Astrocyte (in vitro differentiated cells and primary cell): Measurements from ENCODE around the gene PGAM2. TPM values are rescaled to one million over a fixed set of nuclear protein-coding genes. Genes with fewer than 3 reads are reported as not detected.

Source experiments
- DNase-seq: peaks from one replicate; pipeline ENCODE4 v3.0.0-alpha.2; 2010; ENCODE audit warnings: low read depth
- FAIRE-seq: peaks from 2 replicates; lab custom pipeline; 2011; peaks lifted over from hg19 to GRCh38; lab: Jason Lieb, UNC
- H2AFZ ChIP-seq: 2 replicates; pipeline ENCODE4 v1.6.0; 2012; ENCODE audit warnings: low read depth, low read length, inconsistent platforms
- H3K27ac ChIP-seq: 2 replicates; pipeline ENCODE4 v1.5.1; 2011; ENCODE audit warnings: low read depth, low read length, inconsistent platforms
- H3K27me3 ChIP-seq: 2 replicates; pipeline ENCODE4 v1.6.0; 2011; ENCODE audit warnings: low read length, inconsistent platforms; ENCODE audit not compliant: insufficient read depth
- H3K36me3 ChIP-seq: 2 replicates; pipeline ENCODE4 v1.5.1; 2011; ENCODE audit warnings: low read length, inconsistent platforms; ENCODE audit not compliant: insufficient read depth
- H3K4me1 ChIP-seq: 2 replicates; pipeline ENCODE4 v1.5.1; 2011; ENCODE audit warnings: low read length, inconsistent platforms; ENCODE audit not compliant: insufficient read depth
- H3K4me2 ChIP-seq: 2 replicates; pipeline ENCODE4 v1.6.0; 2012; ENCODE audit warnings: low read length, inconsistent platforms
- H3K4me3 ChIP-seq: 2 replicates; pipeline ENCODE4 v1.5.1; 2011; ENCODE audit warnings: low read depth, mild to moderate bottlenecking, low read length, inconsistent platforms; ENCODE audit not compliant: insufficient read depth
- H3K79me2 ChIP-seq: 2 replicates; pipeline ENCODE4 v1.6.0; 2012; ENCODE audit warnings: mild to moderate bottlenecking, low read length, inconsistent platforms; ENCODE audit not compliant: insufficient read depth
- H3K9ac ChIP-seq: 2 replicates; pipeline ENCODE4 v1.6.0; 2012; ENCODE audit warnings: mild to moderate bottlenecking, low read length, inconsistent platforms
- H3K9me3 ChIP-seq: 2 replicates; pipeline ENCODE4 v1.5.1; 2012; ENCODE audit warnings: low read depth, mild to moderate bottlenecking, low read length, inconsistent platforms; ENCODE audit not compliant: insufficient read depth
- H4K20me1 ChIP-seq: 2 replicates; pipeline ENCODE4 v1.6.0; 2012; ENCODE audit warnings: low read length, inconsistent platforms; ENCODE audit not compliant: insufficient read depth
- H3K27ac Mint-ChIP-seq: one replicate; pipeline ENCODE4 v1.8.0; 2021; ENCODE audit warnings: mild to moderate bottlenecking, mixed read lengths; ENCODE audit not compliant: unreplicated experiment
- H3K27me3 Mint-ChIP-seq: one replicate; pipeline ENCODE4 v1.8.0; 2021; ENCODE audit warnings: low read depth, mixed read lengths; ENCODE audit not compliant: unreplicated experiment
- H3K36me3 Mint-ChIP-seq: one replicate; pipeline ENCODE4 v1.8.0; 2021; ENCODE audit warnings: low read depth, mixed read lengths; ENCODE audit not compliant: unreplicated experiment
- H3K4me1 Mint-ChIP-seq: one replicate; pipeline ENCODE4 v1.8.0; 2021; ENCODE audit warnings: low read depth, mixed read lengths; ENCODE audit not compliant: unreplicated experiment
- H3K4me3 Mint-ChIP-seq: one replicate; pipeline ENCODE4 v1.8.0; 2021; ENCODE audit warnings: mild to moderate bottlenecking, moderate library complexity, mixed read lengths; ENCODE audit not compliant: unreplicated experiment
- H3K9me3 Mint-ChIP-seq: one replicate; pipeline ENCODE4 v1.8.0; 2021; ENCODE audit warnings: mild to moderate bottlenecking, mixed read lengths; ENCODE audit not compliant: unreplicated experiment
- CTCF ChIP-seq: IDR thresholded peaks from 2 replicates; pipeline ENCODE4 v1.5.1; 2011; ENCODE audit warnings: low read depth, mild to moderate bottlenecking, inconsistent platforms, low read length, moderate library complexity; ENCODE audit not compliant: insufficient read depth
- EZH2 ChIP-seq: IDR thresholded peaks from 2 replicates; pipeline ENCODE4 v1.6.1; 2012; ENCODE audit warnings: mild to moderate bottlenecking, low read length, inconsistent platforms; ENCODE audit not compliant: insufficient read depth
- total RNA-seq: library from RNA; stranded (reverse); gene quantifications from 2 replicates; pipeline ENCODE4 v1.2.1, GENCODE V29; 2021

PGAM2 gene
- total RNA-seq, 1 donor from 2014 or later, result 0.79 TPM

DNA sequence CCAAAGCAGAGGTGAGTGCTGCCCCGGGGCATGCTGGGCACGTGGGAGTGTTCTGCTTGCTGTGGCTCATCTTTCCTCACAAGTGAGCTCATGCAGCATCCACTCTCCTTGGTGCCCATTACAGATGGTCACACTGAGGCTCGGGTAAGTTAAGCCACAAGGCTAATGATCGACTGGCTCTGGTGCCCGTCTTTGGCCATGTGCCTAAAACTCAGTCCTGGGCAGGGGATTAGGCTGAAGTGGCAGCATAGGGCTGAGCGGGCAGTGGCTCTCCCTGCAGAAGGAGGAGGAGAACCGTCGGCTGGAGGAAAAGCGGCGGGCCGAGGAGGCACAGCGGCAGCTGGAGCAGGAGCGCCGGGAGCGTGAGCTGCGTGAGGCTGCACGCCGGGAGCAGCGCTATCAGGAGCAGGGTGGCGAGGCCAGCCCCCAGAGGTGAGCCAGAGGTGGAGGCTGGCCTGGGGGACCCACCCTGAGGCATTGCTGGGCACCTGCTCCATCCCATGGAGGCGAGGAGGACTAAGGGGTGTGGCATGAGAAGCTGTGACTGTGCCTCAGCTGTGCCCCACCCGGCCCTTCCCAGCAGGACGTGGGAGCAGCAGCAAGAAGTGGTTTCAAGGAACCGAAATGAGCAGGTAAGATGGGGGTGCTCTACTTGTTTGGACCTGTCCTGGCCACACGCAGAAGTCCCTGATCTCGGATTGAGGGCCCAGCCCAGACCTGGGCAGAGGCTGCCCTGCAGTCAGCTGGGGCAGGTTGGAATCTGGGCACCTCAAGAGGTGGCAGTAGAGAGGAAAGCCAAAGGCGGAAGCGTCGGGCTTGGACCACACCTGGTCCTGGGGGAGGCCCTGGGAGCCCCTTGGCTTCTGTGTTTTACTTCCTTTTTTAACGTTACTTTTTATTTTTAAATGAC is 7.3 kb downstream of the PGAM2 start:
- peaks cover 39% of the 10 kb centered on the region for H3K36me3 ChIP-seq
- no peak overlapping the region for H3K27ac ChIP-seq
- H3K4me3 ChIP-seq, result no peak overlapping the region
- H3K9ac ChIP-seq, result no peak overlapping the region
- H3K79me2 ChIP-seq, result peaks cover 19% of the 10 kb centered on the region
- H3K4me2 ChIP-seq, result no peak overlapping the region
- H3K27me3 Mint-ChIP-seq, result no peaks in the 10 kb centered on the region
- H3K27ac Mint-ChIP-seq, result no peak overlapping the region
- no peaks in the 10 kb centered on the region for H3K9me3 ChIP-seq
- FAIRE-seq, result no peak
- no peak for DNase-seq
- no peak overlapping the region for H2AFZ ChIP-seq
- H4K20me1 ChIP-seq, result peaks cover 75% of the 10 kb centered on the region
- no peaks in the 10 kb centered on the region for H3K9me3 Mint-ChIP-seq
- no peaks in the 10 kb centered on the region for H3K4me1 Mint-ChIP-seq
- peaks cover 30% of the 10 kb centered on the region for H3K36me3 Mint-ChIP-seq
- H3K4me3 Mint-ChIP-seq, result peak overlapping the region; percentile 40
- TF ChIP-seq CTCF (no peak), EZH2 (no peak)
- no peaks in the 10 kb centered on the region for H3K4me1 ChIP-seq
- H3K27me3 ChIP-seq, result no peaks in the 10 kb centered on the region

- no peaks in the 10 kb centered on the region for H3K4me1 Mint-ChIP-seq
- H2AFZ ChIP-seq, result no peak overlapping the region
- no peak for FAIRE-seq
- TF ChIP-seq CTCF, result no peak
- no peak for TF ChIP-seq EZH2
- H3K4me3 ChIP-seq, result no peak overlapping the region
- H3K27me3 Mint-ChIP-seq, result no peaks in the 10 kb centered on the region
- DNase-seq, result no peak
- H3K36me3 ChIP-seq, result peaks cover 41% of the 10 kb centered on the region
- peak overlapping the region; percentile 40 for H3K4me3 Mint-ChIP-seq
- no peaks in the 10 kb centered on the region for H3K4me1 ChIP-seq
- peaks cover 74% of the 10 kb centered on the region for H4K20me1 ChIP-seq
- no peaks in the 10 kb centered on the region for H3K9me3 Mint-ChIP-seq
- H3K9me3 ChIP-seq, result no peaks in the 10 kb centered on the region
- no peak overlapping the region for H3K27ac ChIP-seq
- no peak overlapping the region for H3K27ac Mint-ChIP-seq
- peaks cover 32% of the 10 kb centered on the region for H3K36me3 Mint-ChIP-seq
- no peaks in the 10 kb centered on the region for H3K27me3 ChIP-seq
- H3K9ac ChIP-seq, result no peak overlapping the region
- no peak overlapping the region for H3K4me2 ChIP-seq
- H3K79me2 ChIP-seq, result peaks cover 19% of the 10 kb centered on the region
Observed at GRCh38 chr7:44057181-44057848, 8.1 kb downstream of the PGAM2 start.
